Measurements from ENCODE around the gene C2orf66.

The C2orf66 gene

DNA sequence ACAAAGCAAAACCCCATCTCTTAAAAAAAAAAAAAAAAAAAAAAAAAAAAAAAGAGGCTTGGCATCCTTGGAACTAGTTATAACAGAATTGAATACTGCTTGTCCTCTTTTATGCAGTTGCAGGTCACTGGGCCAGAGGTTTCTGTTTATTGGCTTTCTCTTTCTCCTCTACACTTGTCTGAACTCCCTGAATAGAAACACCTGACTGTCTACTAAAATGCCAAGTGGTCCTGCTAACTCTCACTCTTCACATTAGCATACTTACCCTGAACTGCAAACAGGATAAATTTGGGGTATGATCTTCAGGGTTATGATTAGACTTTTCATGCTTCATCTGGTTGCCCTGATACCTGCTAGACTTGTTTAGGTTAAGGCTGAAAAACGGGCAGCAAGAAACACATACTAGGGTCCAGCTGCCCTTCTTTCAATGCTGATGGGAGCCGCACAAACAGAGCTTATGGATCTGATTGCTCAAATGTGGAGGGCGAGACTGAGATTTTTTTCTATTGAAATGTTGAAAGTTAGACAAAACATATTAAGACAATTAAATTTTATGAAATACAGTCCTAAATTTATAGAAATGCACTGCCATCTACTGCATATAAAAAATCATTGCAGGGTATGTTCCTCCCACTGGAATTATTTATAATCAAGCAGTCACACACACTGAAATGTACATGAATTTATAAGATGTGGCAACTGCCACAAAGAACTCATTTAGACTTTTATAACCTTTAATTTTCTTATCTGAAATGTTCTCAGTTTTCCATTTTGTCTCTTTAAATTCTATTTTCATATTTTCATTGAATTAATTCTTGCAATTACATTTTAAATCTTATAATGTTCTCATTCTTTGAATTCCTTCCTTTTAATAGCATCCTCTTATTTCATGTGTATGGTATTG is 50.4 kb downstream of the C2orf66 start:
- DNase-seq = no peak

All from activated effector memory CD4-positive, alpha-beta T cell treated with anti-CD3 and anti-CD28 coated beads, Interleukin-2, amount 50 U/mL, for 16 hours (primary cell).